Kidney epithelial cell (primary cell): ENCODE measurements around the gene GDPD5. TPM values are rescaled to one million over a fixed set of nuclear protein-coding genes. Genes with fewer than 3 reads are reported as not detected.

Experiments
- DNase-seq: peaks from one replicate; pipeline ENCODE4 v3.0.0-alpha.2; 2010; ENCODE audit warnings: low read depth
- H3K27me3 ChIP-seq: 2 replicates; pipeline ENCODE4 v1.6.0; 2011; ENCODE audit warnings: low read length; ENCODE audit not compliant: control insufficient read depth, insufficient read depth
- H3K36me3 ChIP-seq: 2 replicates; pipeline ENCODE4 v1.5.1; 2011; ENCODE audit warnings: low read length; ENCODE audit not compliant: control insufficient read depth, insufficient read depth
- H3K4me3 ChIP-seq: 2 replicates; pipeline ENCODE4 v1.5.1; 2011; ENCODE audit warnings: low read depth, mild to moderate bottlenecking, control low read depth, low read length
- CTCF ChIP-seq: IDR thresholded peaks from 2 replicates; pipeline ENCODE4 v1.5.1; 2011; ENCODE audit warnings: mild to moderate bottlenecking, moderate library complexity, low read length, control low read depth, inconsistent platforms; ENCODE audit not compliant: insufficient read depth, poor library complexity, severe bottlenecking
- total RNA-seq: library from RNA; depleted of rRNA; stranded (reverse); fragments of >200 nt; gene quantifications from 2 replicates; pipeline ENCODE4 v1.2.3, GENCODE V29; 2015

The GDPD5 gene
- total RNA-seq, 1 donor from 2014 or later: 12.7 TPM

GRCh38 chr11:75440960-75441803 is 84.6 kb downstream of the GDPD5 start:
- Histone ChIP-seq H3K27me3 (peaks cover 3% of the 10 kb centered on the region), H3K4me3 (no peak overlapping the region), H3K36me3 (no peaks in the 10 kb centered on the region)
- DNase-seq: no peak
- TF ChIP-seq CTCF: no peak

GRCh38 chr11:75439495-75440120 is 86.1 kb downstream of the GDPD5 start:
- DNase-seq: no peak
- no peak overlapping the region for H3K4me3 ChIP-seq
- no peaks in the 10 kb centered on the region for H3K36me3 ChIP-seq
- peaks cover 3% of the 10 kb centered on the region for H3K27me3 ChIP-seq
- TF ChIP-seq CTCF: no peak

DNA sequence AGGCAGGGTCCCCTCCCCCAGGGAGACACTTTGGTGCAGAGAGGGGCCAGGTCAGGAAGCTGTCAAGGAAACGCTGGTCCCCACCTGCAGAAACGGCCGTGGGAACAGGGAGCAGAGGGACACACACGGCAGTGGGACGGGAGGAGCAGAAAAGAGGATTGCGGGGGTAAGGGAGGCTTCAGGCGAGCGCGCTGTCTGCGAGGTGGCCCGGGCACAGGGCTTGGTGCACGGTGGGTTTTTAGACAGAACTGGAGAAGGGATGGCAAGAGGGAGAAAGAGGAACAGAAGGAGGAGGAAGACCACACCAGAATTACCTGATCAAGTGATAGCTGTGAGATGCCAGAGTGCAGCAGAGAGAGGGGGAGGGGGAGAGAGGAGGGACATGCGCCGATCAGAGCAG is 86.7 kb downstream of the GDPD5 start:
- no peaks in the 10 kb centered on the region for H3K36me3 ChIP-seq
- peaks cover 5% of the 10 kb centered on the region for H3K27me3 ChIP-seq
- TF ChIP-seq CTCF: no peak
- H3K4me3 ChIP-seq: no peak overlapping the region
- DNase-seq: no peak

- Histone ChIP-seq H3K36me3 (no peaks in the 10 kb centered on the region), H3K27me3 (peaks cover 10% of the 10 kb centered on the region), H3K4me3 (no peak overlapping the region)
- TF ChIP-seq CTCF: no peak
- DNase-seq: no peak
These were observed 87.6 kb downstream of the GDPD5 start for GRCh38 chr11:75437966-75438659.

DNA sequence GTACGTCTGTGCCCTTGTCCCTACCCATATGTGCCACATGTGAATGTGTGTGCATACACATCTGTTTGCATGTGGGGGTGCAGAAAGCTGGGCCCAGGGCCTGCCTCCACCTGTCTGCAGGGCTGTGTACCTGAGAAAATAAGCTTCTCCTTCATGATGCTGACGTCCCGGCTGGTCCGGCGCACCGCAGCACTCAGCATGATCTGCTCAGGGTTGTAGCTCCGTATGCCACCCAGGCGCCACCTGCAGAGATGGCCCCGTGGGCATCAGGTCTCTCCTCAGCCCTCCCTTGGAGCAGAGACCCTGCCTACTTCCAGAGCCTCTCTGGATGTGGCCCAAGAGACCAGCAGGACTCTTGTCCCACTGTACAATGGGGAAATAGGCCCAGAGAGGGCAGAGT is 88.9 kb downstream of the GDPD5 start:
- TF ChIP-seq CTCF: no peak
- no peaks in the 10 kb centered on the region for H3K36me3 ChIP-seq
- peaks cover 20% of the 10 kb centered on the region for H3K27me3 ChIP-seq
- H3K4me3 ChIP-seq: no peak overlapping the region
- no peak for DNase-seq
